OCI-LY1 (cell line): ENCODE data around the gene GMPPA.

ENCODE experiments used
- H2AFZ ChIP-seq: fragments of 200-600 bp; sonication (generic), shearing (Covaris generic); 2 replicates; pipeline ENCODE4 v1.6.0; 2014; ENCODE audit warnings: antibody characterized with exemption, mild to moderate bottlenecking, low read length
- H3F3A ChIP-seq: fragments of 200-600 bp; sonication (generic), shearing (Covaris generic); 2 replicates; pipeline ENCODE4 v1.6.0; 2014; ENCODE audit warnings: mild to moderate bottlenecking, antibody characterized with exemption, low read length, moderate library complexity; ENCODE audit not compliant: insufficient read depth
- H3K27ac ChIP-seq: fragments of 200-600 bp; sonication (generic); 2 replicates; pipeline ENCODE4 v1.5.1; 2014; ENCODE audit warnings: low read length, mixed run types, mild to moderate bottlenecking, low read depth; ENCODE audit not compliant: poor library complexity, severe bottlenecking
- H3K27me3 ChIP-seq: fragments of 200-600 bp; sonication (generic); 2 replicates; pipeline ENCODE4 v1.6.0; 2014; ENCODE audit warnings: antibody characterized with exemption, mild to moderate bottlenecking, low read length, moderate library complexity; ENCODE audit not compliant: insufficient read depth
- H3K36me3 ChIP-seq: fragments of 200-600 bp; sonication (generic); 2 replicates; pipeline ENCODE4 v1.6.1; 2014; ENCODE audit warnings: mild to moderate bottlenecking, antibody characterized with exemption, low read length, moderate library complexity, mixed read lengths; ENCODE audit not compliant: insufficient read depth
- H3K4me1 ChIP-seq: fragments of 200-600 bp; sonication (generic); 2 replicates; pipeline ENCODE4 v1.5.1; 2014; ENCODE audit warnings: mild to moderate bottlenecking, low read length, moderate library complexity; ENCODE audit not compliant: insufficient read depth, severe bottlenecking
- H3K4me2 ChIP-seq: fragments of 200-600 bp; sonication (generic), shearing (Covaris generic); 2 replicates; pipeline ENCODE4 v1.6.1; 2014; ENCODE audit warnings: low read length
- H3K4me3 ChIP-seq: fragments of 200-600 bp; sonication (generic); 2 replicates; pipeline ENCODE4 v1.5.1; 2014; ENCODE audit warnings: low read length, low read depth, mild to moderate bottlenecking, mixed read lengths; ENCODE audit not compliant: poor library complexity, severe bottlenecking
- H3K79me2 ChIP-seq: fragments of 200-600 bp; shearing (Covaris generic); 2 replicates; pipeline ENCODE4 v1.6.1; 2016; ENCODE audit warnings: mixed run types, low read length, mixed read lengths; ENCODE audit not compliant: insufficient read depth
- H3K9ac ChIP-seq: fragments of 200-600 bp; sonication (generic), shearing (Covaris generic); 2 replicates; pipeline ENCODE4 v1.6.1; 2014; ENCODE audit warnings: mild to moderate bottlenecking, low read length, mixed read lengths
- H3K9me2 ChIP-seq: fragments of 200-600 bp; sonication (generic), shearing (Covaris generic); 2 replicates; pipeline ENCODE4 v1.6.1; 2014; ENCODE audit warnings: low read depth, mild to moderate bottlenecking, low read length, mixed read lengths
- H3K9me3 ChIP-seq: fragments of 200-600 bp; shearing (Covaris generic); 2 replicates; pipeline ENCODE4 v1.6.1; 2014; ENCODE audit warnings: low read length, mixed read lengths
- H4K20me1 ChIP-seq: fragments of 200-600 bp; sonication (generic), shearing (Covaris generic); 2 replicates; pipeline ENCODE4 v1.6.0; 2016; ENCODE audit warnings: mild to moderate bottlenecking, low read length; ENCODE audit not compliant: insufficient read depth
- CTCF ChIP-seq: fragments of 200-600 bp; sonication (generic), shearing (Covaris generic); IDR thresholded peaks from 2 replicates; pipeline ENCODE4 v1.5.1; 2017; ENCODE audit warnings: mild to moderate bottlenecking, antibody characterized with exemption, low read length, moderate library complexity, mixed read lengths
- EZH2 ChIP-seq: fragments of 200-600 bp; sonication (generic), shearing (Covaris generic); IDR thresholded peaks from 2 replicates; pipeline ENCODE4 v1.8.0; 2017; ENCODE audit warnings: borderline replicate concordance, mixed run types, mild to moderate bottlenecking, antibody characterized with exemption, low read length, moderate library complexity, mixed read lengths

GMPPA gene

GRCh38 chr2:219555956-219556355 lies 57.3 kb downstream of the GMPPA start:
- Histone ChIP-seq H3K4me3 (no peak overlapping the region), H3F3A (no peaks in the 10 kb centered on the region), H3K4me1 (no peaks in the 10 kb centered on the region), H3K79me2 (no peaks in the 10 kb centered on the region), H3K27me3 (0 out of 2 replicates have a peak, but pooled peaks cover 4% of the 10 kb centered on the region), H3K36me3 (no peaks in the 10 kb centered on the region), H3K9me3 (no peaks in the 10 kb centered on the region), H3K27ac (no peak overlapping the region), H3K9ac (no peak overlapping the region), H3K4me2 (no peak overlapping the region), H3K9me2 (no peaks in the 10 kb centered on the region), H2AFZ (no peak overlapping the region), H4K20me1 (no peaks in the 10 kb centered on the region)
- TF ChIP-seq CTCF (no peak), EZH2 (no peak)

GRCh38 chr2:219556413-219556812 lies 57.7 kb downstream of the GMPPA start:
- H3K79me2 ChIP-seq: no peaks in the 10 kb centered on the region
- no peak overlapping the region for H2AFZ ChIP-seq
- no peak for TF ChIP-seq EZH2
- TF ChIP-seq CTCF: no peak
- no peak overlapping the region for H3K27ac ChIP-seq
- H3K9me2 ChIP-seq: no peaks in the 10 kb centered on the region
- H3K27me3 ChIP-seq: 0 out of 2 replicates have a peak, but pooled peaks cover 4% of the 10 kb centered on the region
- H3K9me3 ChIP-seq: no peaks in the 10 kb centered on the region
- H3K4me1 ChIP-seq: no peaks in the 10 kb centered on the region
- no peak overlapping the region for H3K4me3 ChIP-seq
- no peaks in the 10 kb centered on the region for H4K20me1 ChIP-seq
- no peak overlapping the region for H3K9ac ChIP-seq
- no peak overlapping the region for H3K4me2 ChIP-seq
- no peaks in the 10 kb centered on the region for H3K36me3 ChIP-seq
- no peaks in the 10 kb centered on the region for H3F3A ChIP-seq
